Activated CD8-positive, alpha-beta T cell treated with anti-CD3 and anti-CD28 coated beads, Interleukin-2, amount 10 ng/mL, durations not matched to agents 7 days and 5 days (primary cell): ENCODE results near the gene LRRC3C. TPM values are rescaled to one million over a fixed set of nuclear protein-coding genes. Genes with fewer than 3 reads are reported as not detected.
A peak's percentile ranks its signal among the peaks of the same experiment; 100 is the strongest.
"Not testable (repeated sequence)": the region's sequence is repeated elsewhere in the genome, so short reads cannot be mapped to it uniquely, and the experiment has no call there.

Source experiments
- ATAC-seq: fragments of 150-1000 bp; cut with Tn5 transposase; one replicate; pipeline ENCODE4 v1.10.0; 2021; ENCODE audit warnings: moderate library complexity
- CTCF ChIA-PET: fragments of 350-600 bp; sonication (Branson Sonifier 250); formaldehyde crosslinking; loops from one replicate; lab custom pipeline; 2021; ENCODE audit warnings: antibody characterized with exemption; lab: Charles Lee
- POLR2A ChIA-PET: fragments of 350-600 bp; sonication (Branson Sonifier 250); formaldehyde crosslinking; loops from one replicate; lab custom pipeline; 2021; ENCODE audit warnings: antibody characterized with exemption; lab: Charles Lee
- DNase-seq: peaks from one replicate; pipeline ENCODE4 v3.0.0-alpha.2; 2020
- H3K27ac Mint-ChIP-seq: one replicate; pipeline ENCODE4 v1.8.0; 2021; ENCODE audit warnings: mild to moderate bottlenecking, mixed read lengths
- H3K27me3 Mint-ChIP-seq: one replicate; pipeline ENCODE4 v1.8.0; 2021; ENCODE audit warnings: low read depth, mixed read lengths
- H3K36me3 Mint-ChIP-seq: one replicate; pipeline ENCODE4 v1.8.0; 2021; ENCODE audit warnings: low read depth, mixed read lengths
- H3K4me1 Mint-ChIP-seq: one replicate; pipeline ENCODE4 v1.8.0; 2021; ENCODE audit warnings: low read depth, mixed read lengths
- H3K4me3 Mint-ChIP-seq: one replicate; pipeline ENCODE4 v1.8.0; 2021; ENCODE audit warnings: mild to moderate bottlenecking, mixed read lengths
- H3K9me3 Mint-ChIP-seq: one replicate; pipeline ENCODE4 v1.8.0; 2022; ENCODE audit warnings: mixed read lengths; ENCODE audit not compliant: insufficient read depth
- total RNA-seq, 2 experiments: library from RNA; stranded (reverse); gene quantifications; one replicate each; pipeline ENCODE4 v1.2.3, GENCODE V29; 2021

Gene LRRC3C
- not detected for total RNA-seq

- POLR2A ChIA-PET: interaction anchor here (0.6 to 2.3 kb wide), 10 partner anchors 9 to 172 kb away, joined by 3 to 18 read pairs (median 6); partner anchors contain the start of genes GSDMB and IKZF3
Observed at GRCh38 chr17:39927101-39927928, at the start of gene LRRC3C, which contains the start of gene ORMDL3. TSS of gene LRRC3C (plus strand) at chr17:39927732. CDS start at chr17:39941524, 13,792 bp downstream. TSS of gene ORMDL3 (minus strand) at chr17:39927601. CDS start at chr17:39924203, 3,398 bp downstream.

GRCh38 chr17:39886102-39886501, 41.4 kb upstream of the LRRC3C start:
- H3K4me3 Mint-ChIP-seq, DNase-seq, H3K4me1 Mint-ChIP-seq, H3K27ac Mint-ChIP-seq, POLR2A ChIA-PET, ATAC-seq, H3K36me3 Mint-ChIP-seq, H3K9me3 Mint-ChIP-seq: not testable (repeated sequence)
- peaks cover 12% of the 10 kb centered on the region for H3K27me3 Mint-ChIP-seq
- CTCF ChIA-PET: interaction anchor here (1.0 kb wide), 1 partner anchor 9 kb away, joined by 4 read pairs; no protein-coding TSS in a partner anchor

More at GRCh38 chr17:39927101-39927928, at the start of gene LRRC3C, which contains the start of gene ORMDL3:
- CTCF ChIA-PET: interaction anchor here (0.6 to 4.0 kb wide), 6 partner anchors 12 to 305 kb away, joined by 3 to 27 read pairs (median 5); partner anchors contain the start of gene PSMD3
- ATAC-seq: peak; percentile 81
- peaks cover 53% of the 10 kb centered on the region for H3K4me1 Mint-ChIP-seq
- H3K27me3 Mint-ChIP-seq: no peaks in the 10 kb centered on the region
- H3K9me3 Mint-ChIP-seq: no peaks in the 10 kb centered on the region
- peak within 1 kb of the TSS; percentile 88 for H3K27ac Mint-ChIP-seq
- H3K36me3 Mint-ChIP-seq: peaks cover 35% of the 10 kb centered on the region
- DNase-seq: peak; percentile 94
- H3K4me3 Mint-ChIP-seq: peak within 1 kb of the TSS; percentile 86

GRCh38 chr17:39887078-39887477, 40.5 kb upstream of the LRRC3C start:
- Mint-ChIP-seq H3K27me3 (peaks cover 12% of the 10 kb centered on the region), H3K4me1 (no peaks in the 10 kb centered on the region), H3K27ac (no peak overlapping the region), H3K36me3 (no peaks in the 10 kb centered on the region), H3K4me3 (no peak overlapping the region), H3K9me3 (no peaks in the 10 kb centered on the region)
- DNase-seq (no peak), ATAC-seq (no peak)
- ChIA-PET CTCF (no interaction called here), POLR2A (interaction anchor here (0.6 kb wide), 1 partner anchor 22 kb away, joined by 7 read pairs; no protein-coding TSS in a partner anchor)

GRCh38 chr17:39889200-39889599, 38.3 kb upstream of the LRRC3C start:
- no peaks in the 10 kb centered on the region for H3K36me3 Mint-ChIP-seq
- H3K4me1 Mint-ChIP-seq: no peaks in the 10 kb centered on the region
- ChIA-PET CTCF (no interaction called here), POLR2A (no interaction called here)
- peaks cover 13% of the 10 kb centered on the region for H3K27me3 Mint-ChIP-seq
- DNase-seq (no peak), ATAC-seq (no peak)
- H3K4me3 Mint-ChIP-seq: no peak overlapping the region
- H3K27ac Mint-ChIP-seq: no peak overlapping the region
- no peaks in the 10 kb centered on the region for H3K9me3 Mint-ChIP-seq

- Mint-ChIP-seq H3K36me3 (peaks cover 8% of the 10 kb centered on the region), H3K27me3 (peaks cover 5% of the 10 kb centered on the region), H3K4me3 (no peak overlapping the region), H3K4me1 (peaks cover 9% of the 10 kb centered on the region), H3K27ac (peak overlapping the region; percentile 50), H3K9me3 (no peaks in the 10 kb centered on the region)
- no peak for DNase-seq
- ATAC-seq: no peak
- ChIA-PET CTCF (interaction anchor here (1.0 to 1.7 kb wide), 11 partner anchors 8 to 274 kb away, joined by 3 to 5 read pairs (median 3); partner anchors contain the start of gene PGAP3), POLR2A (interaction anchor here (1.0 kb wide), 1 partner anchor 24 kb away, joined by 3 read pairs; the partner anchor contains the start of gene GSDMB)
Observed at GRCh38 chr17:39894681-39895376, 32.7 kb upstream of the LRRC3C start.

- ChIA-PET CTCF (interaction anchor here (0.6 kb wide), 2 partner anchors 31 to 516 kb away, joined by 3 read pairs; no protein-coding TSS in a partner anchor), POLR2A (no interaction called here)
- no peaks in the 10 kb centered on the region for H3K9me3 Mint-ChIP-seq
- DNase-seq (no peak), ATAC-seq (no peak)
- peaks cover 28% of the 10 kb centered on the region for H3K36me3 Mint-ChIP-seq
- no peaks in the 10 kb centered on the region for H3K27me3 Mint-ChIP-seq
- H3K4me1 Mint-ChIP-seq: peaks cover 18% of the 10 kb centered on the region
- no peak overlapping the region for H3K4me3 Mint-ChIP-seq
- no peak overlapping the region for H3K27ac Mint-ChIP-seq
Observed at GRCh38 chr17:39898088-39898487, 29.4 kb upstream of the LRRC3C start.

- Mint-ChIP-seq H3K27ac (no peak overlapping the region), H3K4me3 (no peak overlapping the region), H3K36me3 (peaks cover 35% of the 10 kb centered on the region), H3K4me1 (peaks cover 28% of the 10 kb centered on the region), H3K9me3 (no peaks in the 10 kb centered on the region), H3K27me3 (no peaks in the 10 kb centered on the region)
- ChIA-PET POLR2A (no interaction called here), CTCF (interaction anchor here (1.2 kb wide), 1 partner anchor 11 kb away, joined by 3 read pairs; no protein-coding TSS in a partner anchor)
- DNase-seq (no peak), ATAC-seq (no peak)
Observed at GRCh38 chr17:39899215-39899614, 28.3 kb upstream of the LRRC3C start.

- ATAC-seq, H3K9me3 Mint-ChIP-seq, H3K4me3 Mint-ChIP-seq, H3K27ac Mint-ChIP-seq, H3K27me3 Mint-ChIP-seq, DNase-seq: not testable (repeated sequence)
- POLR2A ChIA-PET: interaction anchor here (1.1 kb wide), 1 partner anchor 24 kb away, joined by 3 read pairs; no protein-coding TSS in a partner anchor
- Mint-ChIP-seq H3K36me3 (peaks cover 63% of the 10 kb centered on the region), H3K4me1 (peaks cover 47% of the 10 kb centered on the region)
- CTCF ChIA-PET: interaction anchor here (1.3 kb wide), 1 partner anchor 20 kb away, joined by 4 read pairs; no protein-coding TSS in a partner anchor
Observed at GRCh38 chr17:39902027-39902426, 25.5 kb upstream of the LRRC3C start.

- H3K27ac Mint-ChIP-seq: peak overlapping the region; percentile 89
- ATAC-seq: peak; percentile 100
Observed at GRCh38 chr17:39903158-39903884, 24.2 kb upstream of the LRRC3C start.

GRCh38 chr17:39904990-39905288, 22.6 kb upstream of the LRRC3C start:
- peaks cover 48% of the 10 kb centered on the region for H3K4me1 Mint-ChIP-seq
- CTCF ChIA-PET: interaction anchor here (1.5 kb wide), 1 partner anchor 20 kb away, joined by 3 read pairs; no protein-coding TSS in a partner anchor
- ATAC-seq (no peak), DNase-seq (no peak)
- H3K27me3 Mint-ChIP-seq: no peaks in the 10 kb centered on the region
- POLR2A ChIA-PET: no interaction called here
- no peaks in the 10 kb centered on the region for H3K9me3 Mint-ChIP-seq
- no peak overlapping the region for H3K4me3 Mint-ChIP-seq
- H3K36me3 Mint-ChIP-seq: peaks cover 75% of the 10 kb centered on the region
- H3K27ac Mint-ChIP-seq: peak overlapping the region; percentile 62

More at GRCh38 chr17:39903158-39903884, 24.2 kb upstream of the LRRC3C start:
- H3K27me3 Mint-ChIP-seq: no peaks in the 10 kb centered on the region
- CTCF ChIA-PET: interaction anchor here (1.3 to 1.5 kb wide), 2 partner anchors 19 to 22 kb away, joined by 3 to 4 read pairs; no protein-coding TSS in a partner anchor
- peak; percentile 67 for DNase-seq
- H3K36me3 Mint-ChIP-seq: peaks cover 71% of the 10 kb centered on the region
- H3K4me3 Mint-ChIP-seq: peak overlapping the region; percentile 61
- POLR2A ChIA-PET: no interaction called here
- H3K9me3 Mint-ChIP-seq: no peaks in the 10 kb centered on the region
- H3K4me1 Mint-ChIP-seq: peaks cover 48% of the 10 kb centered on the region
